Kidney epithelial cell (primary cell): ENCODE data around the gene TMEM253. TPM values are rescaled to one million over a fixed set of nuclear protein-coding genes. Genes with fewer than 3 reads are reported as not detected.

Experiments used
- DNase-seq: peaks from one replicate; pipeline ENCODE4 v3.0.0-alpha.2; 2010; ENCODE audit warnings: low read depth
- H3K27me3 ChIP-seq: 2 replicates; pipeline ENCODE4 v1.6.0; 2011; ENCODE audit warnings: low read length; ENCODE audit not compliant: control insufficient read depth, insufficient read depth
- H3K36me3 ChIP-seq: 2 replicates; pipeline ENCODE4 v1.5.1; 2011; ENCODE audit warnings: low read length; ENCODE audit not compliant: control insufficient read depth, insufficient read depth
- H3K4me3 ChIP-seq: 2 replicates; pipeline ENCODE4 v1.5.1; 2011; ENCODE audit warnings: low read depth, mild to moderate bottlenecking, control low read depth, low read length
- CTCF ChIP-seq: IDR thresholded peaks from 2 replicates; pipeline ENCODE4 v1.5.1; 2011; ENCODE audit warnings: mild to moderate bottlenecking, moderate library complexity, low read length, control low read depth, inconsistent platforms; ENCODE audit not compliant: insufficient read depth, poor library complexity, severe bottlenecking
- total RNA-seq: library from RNA; depleted of rRNA; stranded (reverse); fragments of >200 nt; gene quantifications from 2 replicates; pipeline ENCODE4 v1.2.3, GENCODE V29; 2015

TMEM253 gene
- total RNA-seq, 1 donor from 2014 or later, result not detected

GRCh38 chr14:21056520-21057163, 44.2 kb upstream of the TMEM253 start:
- no peak for DNase-seq

GRCh38 chr14:21057803-21058675, 42.8 kb upstream of the TMEM253 start, which contains the start of gene RNASE8:
RNASE8 (plus strand) TSS chr14:21057822; CDS start chr14:21057893, 71 bp downstream.
- TF ChIP-seq CTCF, result peak; percentile 61
- DNase-seq, result no peak
- Histone ChIP-seq H3K4me3 (no peak within 1 kb of the TSS), H3K36me3 (no peaks in the 10 kb centered on the region), H3K27me3 (no peaks in the 10 kb centered on the region)

More at GRCh38 chr14:21056520-21057163, 44.2 kb upstream of the TMEM253 start:
- Histone ChIP-seq H3K36me3 (no peaks in the 10 kb centered on the region), H3K27me3 (no peaks in the 10 kb centered on the region), H3K4me3 (no peak overlapping the region)
- TF ChIP-seq CTCF, result no peak

- Histone ChIP-seq H3K4me3 (no peak overlapping the region), H3K27me3 (no peaks in the 10 kb centered on the region), H3K36me3 (no peaks in the 10 kb centered on the region)
- no peak for TF ChIP-seq CTCF
- no peak for DNase-seq
Measured at GRCh38 chr14:21058903-21059302, 42.0 kb upstream of the TMEM253 start.

- DNase-seq, result no peak
- no peaks in the 10 kb centered on the region for H3K36me3 ChIP-seq
- no peaks in the 10 kb centered on the region for H3K27me3 ChIP-seq
- H3K4me3 ChIP-seq, result no peak overlapping the region
- TF ChIP-seq CTCF, result no peak
Measured at GRCh38 chr14:21059842-21060613, 40.8 kb upstream of the TMEM253 start.

- DNase-seq, result no peak
- H3K27me3 ChIP-seq, result no peaks in the 10 kb centered on the region
- H3K36me3 ChIP-seq, result no peaks in the 10 kb centered on the region
- no peak overlapping the region for H3K4me3 ChIP-seq
- TF ChIP-seq CTCF, result no peak
Measured at GRCh38 chr14:21060614-21061346, 40.1 kb upstream of the TMEM253 start.
